SK-N-SH treated with all-trans-retinoic acid at 6 μM for 48 hours (cell line): ENCODE results near the gene KCNMB2.

Source experiments
- ATAC-seq: fragments of 200-7000 bp; cut with Tn5 transposase; 3 replicates; pipeline ENCODE4 v1.9.1; 2020; ENCODE audit warnings: mild to moderate bottlenecking, moderate library complexity
- ARNTL ChIP-seq: fragments of 450-650 bp; formaldehyde crosslinking; IDR thresholded peaks from 2 replicates; pipeline ENCODE4 v1.5.0; 2020; ENCODE audit warnings: low read depth, mild to moderate bottlenecking, moderate library complexity, borderline replicate concordance
- BACH2 ChIP-seq: fragments of 250-450 bp; sonication (Bioruptor Pico); IDR thresholded peaks from 2 replicates; pipeline ENCODE4 v1.9.0; 2021; ENCODE audit warnings: mild to moderate bottlenecking, borderline replicate concordance
- CSDC2 ChIP-seq: fragments of 250-450 bp; sonication (Bioruptor Pico); IDR thresholded peaks from 2 replicates; pipeline ENCODE4 v1.5.0; 2020; ENCODE audit warnings: mild to moderate bottlenecking, moderate library complexity
- CSRNP3 ChIP-seq: fragments of 250-450 bp; sonication (Bioruptor Pico); IDR thresholded peaks from 2 replicates; pipeline ENCODE4 v1.5.1; 2021; ENCODE audit warnings: mild to moderate bottlenecking, moderate library complexity
- ESRRG ChIP-seq: fragments of 250-450 bp; sonication (Bioruptor Pico); IDR thresholded peaks from 2 replicates; pipeline ENCODE4 v1.6.1; 2021; ENCODE audit warnings: mild to moderate bottlenecking
- GLIS3 ChIP-seq: fragments of 250-450 bp; sonication (Bioruptor Pico); IDR thresholded peaks from 2 replicates; pipeline ENCODE4 v1.5.0; 2020; ENCODE audit warnings: mild to moderate bottlenecking, moderate library complexity
- ISL1 ChIP-seq: fragments of 250-450 bp; sonication (Bioruptor Pico); IDR thresholded peaks from 2 replicates; pipeline ENCODE4 v2.1.2; 2022; ENCODE audit warnings: mild to moderate bottlenecking, moderate library complexity
- OSR1 ChIP-seq: fragments of 250-450 bp; sonication (Bioruptor Pico); IDR thresholded peaks from 2 replicates; pipeline ENCODE4 v1.8.0; 2022; ENCODE audit warnings: moderate library complexity, mild to moderate bottlenecking, inconsistent platforms
- POU6F1 ChIP-seq: fragments of 250-450 bp; sonication (Bioruptor Pico); IDR thresholded peaks from 2 replicates; pipeline ENCODE4 v1.8.0; 2021; ENCODE audit warnings: low read depth, mild to moderate bottlenecking, moderate library complexity, borderline replicate concordance
- RARB ChIP-seq: fragments of 250-450 bp; sonication (Bioruptor Pico); IDR thresholded peaks from 2 replicates; pipeline ENCODE4 v1.8.0; 2021; ENCODE audit warnings: mild to moderate bottlenecking, moderate library complexity
- SNAI2 ChIP-seq: fragments of 250-450 bp; sonication (Bioruptor Pico); IDR thresholded peaks from 2 replicates; pipeline ENCODE4 v1.5.0; 2020; ENCODE audit warnings: mild to moderate bottlenecking, moderate library complexity
- TCF4 ChIP-seq: fragments of 250-450 bp; sonication (Bioruptor Pico); IDR thresholded peaks from 2 replicates; pipeline ENCODE4 v1.8.0; 2021; ENCODE audit warnings: mild to moderate bottlenecking, moderate library complexity, borderline replicate concordance
- TOX ChIP-seq: fragments of 250-450 bp; sonication (Bioruptor Pico); IDR thresholded peaks from 2 replicates; pipeline ENCODE4 v1.8.0; 2021; ENCODE audit warnings: mild to moderate bottlenecking, moderate library complexity, borderline replicate concordance
- ZC3H10 ChIP-seq: fragments of 250-450 bp; sonication (Bioruptor Pico); IDR thresholded peaks from 2 replicates; pipeline ENCODE4 v1.5.1; 2021; ENCODE audit warnings: mild to moderate bottlenecking, moderate library complexity
- ZFP3 ChIP-seq: fragments of 250-450 bp; sonication (Bioruptor Pico); IDR thresholded peaks from 2 replicates; pipeline ENCODE4 v1.5.0; 2020; ENCODE audit warnings: mild to moderate bottlenecking, moderate library complexity
- ZFP30 ChIP-seq: fragments of 450-650 bp; formaldehyde crosslinking; IDR thresholded peaks from 2 replicates; pipeline ENCODE4 v1.5.0; 2022; ENCODE audit warnings: mild to moderate bottlenecking, moderate library complexity
- ZNF565 ChIP-seq: fragments of 450-650 bp; formaldehyde crosslinking; conservative IDR thresholded peaks from 2 replicates; pipeline ENCODE4 v1.5.0; 2020; ENCODE audit warnings: low read depth, mild to moderate bottlenecking, moderate library complexity
- ZNF8 ChIP-seq: fragments of 450-650 bp; formaldehyde crosslinking; IDR thresholded peaks from 2 replicates; pipeline ENCODE4 v1.5.0; 2020; ENCODE audit warnings: mild to moderate bottlenecking, moderate library complexity
- TF ChIP-seq, protein P1 (sequence below): fragments of 250-450 bp; sonication (Bioruptor Pico); IDR thresholded peaks from 2 replicates; pipeline ENCODE4 v1.5.1; 2020; ENCODE audit warnings: low read depth, mild to moderate bottlenecking, moderate library complexity
- TF ChIP-seq, protein P2 (sequence below): fragments of 250-450 bp; sonication (Bioruptor Pico); IDR thresholded peaks from 2 replicates; pipeline ENCODE4 v1.5.0; 2020; ENCODE audit warnings: mild to moderate bottlenecking, moderate library complexity

Gene KCNMB2

DNA sequence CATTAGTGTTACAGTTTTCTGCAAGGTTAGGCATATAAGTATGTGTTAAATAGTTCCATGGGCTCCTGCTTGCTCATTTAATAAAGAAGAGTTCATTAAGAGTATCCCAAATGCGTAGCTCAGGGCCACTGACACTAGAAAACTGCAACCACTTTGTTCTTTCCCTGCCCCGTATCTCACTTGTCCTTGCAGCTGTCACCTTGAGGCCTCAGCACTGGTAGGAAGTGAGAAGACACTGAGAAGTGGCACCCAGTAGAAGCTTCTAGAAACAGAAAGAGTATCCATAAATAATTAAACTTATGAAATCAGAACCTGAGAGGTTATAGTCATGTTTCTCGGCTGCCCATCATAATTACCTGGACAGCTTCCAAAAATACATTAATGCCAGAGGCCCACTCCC lies 266.0 kb downstream of the KCNMB2 start:
- TF ChIP-seq ARNTL (CRISPR knock-in tag), result no peak
- no peak for TF ChIP-seq CSDC2 (CRISPR knock-in tag)
- no peak for TF ChIP-seq ZFP30 (CRISPR knock-in tag)
- TF ChIP-seq RARB (CRISPR knock-in tag), result no peak
- no peak for TF ChIP-seq TOX (CRISPR knock-in tag)
- TF ChIP-seq POU6F1 (CRISPR knock-in tag), result no peak
- no peak for TF ChIP-seq ZC3H10 (CRISPR knock-in tag)
- TF ChIP-seq OSR1, result no peak
- no peak for ATAC-seq

DNA sequence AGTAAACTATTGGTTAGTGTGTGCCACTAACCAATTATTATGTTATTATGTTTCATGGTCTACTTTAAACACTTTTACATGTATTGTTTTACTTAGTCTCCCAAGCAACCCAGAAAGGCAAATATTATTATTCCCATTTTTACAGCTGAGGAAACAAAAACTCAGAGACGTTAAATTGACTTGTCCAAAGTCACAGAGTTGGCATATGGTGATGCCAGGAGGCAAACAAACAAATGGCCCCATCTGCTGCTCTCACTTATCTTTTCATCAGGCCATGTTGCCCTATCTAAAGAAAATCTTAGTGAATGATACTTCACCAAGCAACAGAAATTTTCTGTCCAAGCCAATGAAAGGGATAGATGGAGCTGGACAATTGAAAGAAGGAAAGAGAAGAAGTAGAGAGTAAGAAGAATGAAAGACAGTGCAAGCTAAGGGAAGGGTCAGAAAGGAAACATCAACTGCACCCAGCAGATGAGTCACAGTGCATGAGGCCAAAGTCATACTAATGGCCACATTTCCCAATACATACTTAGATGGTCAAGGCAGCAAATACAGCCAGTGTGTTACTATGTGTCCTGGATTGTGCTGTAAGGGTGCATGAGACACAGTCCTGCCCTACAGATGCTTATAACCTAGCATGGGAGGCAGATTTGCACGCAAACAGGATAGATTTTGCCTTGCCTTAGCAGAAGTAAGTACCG lies 266.9 kb downstream of the KCNMB2 start:
- ATAC-seq, result no peak
- no peak for TF ChIP-seq OSR1
- no peak for TF ChIP-seq ZC3H10 (CRISPR knock-in tag)
- TF ChIP-seq CSRNP3 (CRISPR knock-in tag), result no peak
- TF ChIP-seq ZFP30 (CRISPR knock-in tag), result no peak
- no peak for TF ChIP-seq ZNF8 (CRISPR knock-in tag)
- no peak for TF ChIP-seq POU6F1 (CRISPR knock-in tag)
- no peak for TF ChIP-seq ISL1 (CRISPR knock-in tag)
- TF ChIP-seq, all 23 proteins: peak for 0

- no peak for TF ChIP-seq POU6F1 (CRISPR knock-in tag)
- no peak for TF ChIP-seq OSR1
- TF ChIP-seq, protein P1, sequence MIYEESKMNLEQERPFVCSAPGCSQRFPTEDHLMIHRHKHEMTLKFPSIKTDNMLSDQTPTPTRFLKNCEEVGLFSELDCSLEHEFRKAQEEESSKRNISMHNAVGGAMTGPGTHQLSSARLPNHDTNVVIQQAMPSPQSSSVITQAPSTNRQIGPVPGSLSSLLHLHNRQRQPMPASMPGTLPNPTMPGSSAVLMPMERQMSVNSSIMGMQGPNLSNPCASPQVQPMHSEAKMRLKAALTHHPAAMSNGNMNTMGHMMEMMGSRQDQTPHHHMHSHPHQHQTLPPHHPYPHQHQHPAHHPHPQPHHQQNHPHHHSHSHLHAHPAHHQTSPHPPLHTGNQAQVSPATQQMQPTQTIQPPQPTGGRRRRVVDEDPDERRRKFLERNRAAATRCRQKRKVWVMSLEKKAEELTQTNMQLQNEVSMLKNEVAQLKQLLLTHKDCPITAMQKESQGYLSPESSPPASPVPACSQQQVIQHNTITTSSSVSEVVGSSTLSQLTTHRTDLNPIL, result no peak
- ATAC-seq, result no peak
These were observed 268.4 kb downstream of the KCNMB2 start for GRCh38 chr3:178804606-178805005.

GRCh38 chr3:178805741-178806140 lies 269.5 kb downstream of the KCNMB2 start:
- ATAC-seq, result no peak
- TF ChIP-seq, protein P2, sequence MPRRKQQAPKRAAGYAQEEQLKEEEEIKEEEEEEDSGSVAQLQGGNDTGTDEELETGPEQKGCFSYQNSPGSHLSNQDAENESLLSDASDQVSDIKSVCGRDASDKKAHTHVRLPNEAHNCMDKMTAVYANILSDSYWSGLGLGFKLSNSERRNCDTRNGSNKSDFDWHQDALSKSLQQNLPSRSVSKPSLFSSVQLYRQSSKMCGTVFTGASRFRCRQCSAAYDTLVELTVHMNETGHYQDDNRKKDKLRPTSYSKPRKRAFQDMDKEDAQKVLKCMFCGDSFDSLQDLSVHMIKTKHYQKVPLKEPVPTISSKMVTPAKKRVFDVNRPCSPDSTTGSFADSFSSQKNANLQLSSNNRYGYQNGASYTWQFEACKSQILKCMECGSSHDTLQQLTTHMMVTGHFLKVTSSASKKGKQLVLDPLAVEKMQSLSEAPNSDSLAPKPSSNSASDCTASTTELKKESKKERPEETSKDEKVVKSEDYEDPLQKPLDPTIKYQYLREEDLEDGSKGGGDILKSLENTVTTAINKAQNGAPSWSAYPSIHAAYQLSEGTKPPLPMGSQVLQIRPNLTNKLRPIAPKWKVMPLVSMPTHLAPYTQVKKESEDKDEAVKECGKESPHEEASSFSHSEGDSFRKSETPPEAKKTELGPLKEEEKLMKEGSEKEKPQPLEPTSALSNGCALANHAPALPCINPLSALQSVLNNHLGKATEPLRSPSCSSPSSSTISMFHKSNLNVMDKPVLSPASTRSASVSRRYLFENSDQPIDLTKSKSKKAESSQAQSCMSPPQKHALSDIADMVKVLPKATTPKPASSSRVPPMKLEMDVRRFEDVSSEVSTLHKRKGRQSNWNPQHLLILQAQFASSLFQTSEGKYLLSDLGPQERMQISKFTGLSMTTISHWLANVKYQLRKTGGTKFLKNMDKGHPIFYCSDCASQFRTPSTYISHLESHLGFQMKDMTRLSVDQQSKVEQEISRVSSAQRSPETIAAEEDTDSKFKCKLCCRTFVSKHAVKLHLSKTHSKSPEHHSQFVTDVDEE (CRISPR knock-in tag), result no peak
- TF ChIP-seq ZNF8 (CRISPR knock-in tag), result no peak
- no peak for TF ChIP-seq ZC3H10 (CRISPR knock-in tag)
- TF ChIP-seq GLIS3, result no peak
- no peak for TF ChIP-seq ZFP3
- TF ChIP-seq TOX (CRISPR knock-in tag), result no peak
- no peak for TF ChIP-seq ESRRG (CRISPR knock-in tag)
- TF ChIP-seq BACH2 (CRISPR knock-in tag), result no peak
- no peak for TF ChIP-seq ZFP30 (CRISPR knock-in tag)
- no peak for TF ChIP-seq ZNF565 (CRISPR knock-in tag)
- no peak for TF ChIP-seq ISL1 (CRISPR knock-in tag)
- TF ChIP-seq RARB (CRISPR knock-in tag), result no peak
- no peak for TF ChIP-seq ARNTL (CRISPR knock-in tag)
- TF ChIP-seq POU6F1 (CRISPR knock-in tag), result no peak
- no peak for TF ChIP-seq TCF4 (CRISPR knock-in tag)
- no peak for TF ChIP-seq SNAI2
